GM23338 (cell line): ENCODE results near the gene THRB. TPM values are rescaled to one million over a fixed set of nuclear protein-coding genes. Genes with fewer than 3 reads are reported as not detected.

Experiments
- ATAC-seq: fragments of 200-7000 bp; cut with Tn5 transposase; 3 replicates; pipeline ENCODE4 v1.9.1; 2020
- DNase-seq: peaks from one replicate; pipeline ENCODE4 v3.0.0-alpha.2; 2015; ENCODE audit warnings: low spot score
- H2AFZ ChIP-seq: fragments of 200-600 bp; sonication (generic); 2 replicates; pipeline ENCODE4 v1.8.0; 2016; ENCODE audit warnings: antibody characterized with exemption, mild to moderate bottlenecking, moderate library complexity
- H3F3A ChIP-seq: fragments of 200-600 bp; sonication (generic); replicated peaks from 2 replicates; pipeline ENCODE4 v1.8.0; 2017; ENCODE audit warnings: antibody characterized with exemption, mixed run types, low read depth
- H3K27ac ChIP-seq: fragments of 200-600 bp; sonication (generic); 2 replicates; pipeline ENCODE4 v1.6.1; 2016; ENCODE audit warnings: low read depth
- H3K27me3 ChIP-seq: fragments of 200-600 bp; sonication (generic); 2 replicates; pipeline ENCODE4 v1.8.0; 2016; ENCODE audit warnings: mild to moderate bottlenecking, mixed run types, moderate library complexity; ENCODE audit not compliant: insufficient read depth
- H3K36me3 ChIP-seq: fragments of 200-600 bp; sonication (generic); 2 replicates; pipeline ENCODE4 v1.8.0; 2016; ENCODE audit warnings: mild to moderate bottlenecking; ENCODE audit not compliant: insufficient read depth
- H3K4me1 ChIP-seq: fragments of 200-600 bp; sonication (generic); 2 replicates; pipeline ENCODE4 v1.8.0; 2016; ENCODE audit warnings: mild to moderate bottlenecking, moderate library complexity; ENCODE audit not compliant: insufficient read depth
- H3K4me2 ChIP-seq: fragments of 200-600 bp; sonication (generic); 2 replicates; pipeline ENCODE4 v1.7.1; 2017; ENCODE audit warnings: mixed run types
- H3K4me3 ChIP-seq: fragments of 200-600 bp; sonication (generic); 2 replicates; pipeline ENCODE4 v1.6.1; 2016; ENCODE audit warnings: mixed run types
- H3K79me2 ChIP-seq: fragments of 200-600 bp; sonication (generic); replicated peaks from 2 replicates; pipeline ENCODE4 v1.8.0; 2017; ENCODE audit warnings: mild to moderate bottlenecking; ENCODE audit not compliant: insufficient read depth
- H3K9me2 ChIP-seq: fragments of 200-600 bp; sonication (generic); 2 replicates; pipeline ENCODE4 v1.8.0; 2017; ENCODE audit not compliant: insufficient read depth
- H4K20me1 ChIP-seq: fragments of 200-600 bp; sonication (generic); replicated peaks from 2 replicates; pipeline ENCODE4 v1.8.0; 2017; ENCODE audit warnings: mild to moderate bottlenecking; ENCODE audit not compliant: insufficient read depth
- H3K27ac Mint-ChIP-seq: 2 replicates; pipeline ENCODE4 v1.8.0; 2020; ENCODE audit warnings: inconsistent platforms, mild to moderate bottlenecking, moderate library complexity, mixed read lengths
- H3K27me3 Mint-ChIP-seq: 3 replicates; pipeline ENCODE4 v1.8.0; 2022; ENCODE audit warnings: low read depth, mild to moderate bottlenecking, moderate library complexity, mixed read lengths, inconsistent platforms; ENCODE audit not compliant: insufficient read depth, poor library complexity
- H3K36me3 Mint-ChIP-seq: 3 replicates; pipeline ENCODE4 v1.8.0; 2021; ENCODE audit warnings: low read depth, mild to moderate bottlenecking, inconsistent platforms, moderate library complexity, mixed read lengths
- H3K4me1 Mint-ChIP-seq: 3 replicates; pipeline ENCODE4 v1.8.0; 2020; ENCODE audit warnings: mild to moderate bottlenecking, inconsistent platforms, mixed read lengths
- H3K4me3 Mint-ChIP-seq: 3 replicates; pipeline ENCODE4 v1.8.0; 2021; ENCODE audit warnings: moderate library complexity, mild to moderate bottlenecking, inconsistent platforms, mixed read lengths
- H3K9me3 Mint-ChIP-seq: 3 replicates; pipeline ENCODE4 v1.8.0; 2020; ENCODE audit warnings: moderate library complexity, mild to moderate bottlenecking, inconsistent platforms, mixed read lengths
- CREB1 ChIP-seq: fragments of 250-450 bp; sonication (Bioruptor Pico); IDR thresholded peaks from 2 replicates; pipeline ENCODE4 v1.5.0; 2020; ENCODE audit warnings: low read depth, mild to moderate bottlenecking, moderate library complexity
- EZH2 ChIP-seq: fragments of 200-600 bp; sonication (generic); IDR thresholded peaks from one replicate; pipeline ENCODE4 v1.8.0; 2017; ENCODE audit warnings: antibody characterized with exemption, mild to moderate bottlenecking, low read depth; ENCODE audit not compliant: unreplicated experiment
- EZH2phosphoT487 ChIP-seq: fragments of 200-600 bp; sonication (generic); IDR thresholded peaks from one replicate; pipeline ENCODE4 v1.8.1; 2018; ENCODE audit warnings: antibody characterized with exemption; ENCODE audit not compliant: unreplicated experiment
- JUNB ChIP-seq: IDR thresholded peaks from one replicate; pipeline ENCODE4 v1.6.1; 2016; ENCODE audit warnings: antibody characterized with exemption; ENCODE audit not compliant: unreplicated experiment
- NANOG ChIP-seq: IDR thresholded peaks from 2 replicates; pipeline ENCODE4 v1.6.1; 2016; ENCODE audit warnings: antibody characterized with exemption, borderline replicate concordance
- POLR2AphosphoS5 ChIP-seq: IDR thresholded peaks from 2 replicates; pipeline ENCODE4 v1.6.1; 2016; ENCODE audit warnings: antibody characterized with exemption, low read depth
- REST ChIP-seq: IDR thresholded peaks from one replicate; pipeline ENCODE4 v1.6.1; 2018; ENCODE audit warnings: antibody characterized with exemption; ENCODE audit not compliant: unreplicated experiment
- STAT1 ChIP-seq: IDR thresholded peaks from one replicate; pipeline ENCODE4 v1.6.1; 2016; ENCODE audit warnings: antibody characterized with exemption; ENCODE audit not compliant: unreplicated experiment
- ZNF114 ChIP-seq: fragments of 250-450 bp; sonication (Bioruptor Pico); IDR thresholded peaks from 2 replicates; pipeline ENCODE4 v1.5.0; 2020; ENCODE audit warnings: mild to moderate bottlenecking, moderate library complexity
- ZNF331 ChIP-seq: fragments of 250-450 bp; sonication (Bioruptor Pico); IDR thresholded peaks from 2 replicates; pipeline ENCODE4 v1.5.0; 2020; ENCODE audit warnings: low read depth, mild to moderate bottlenecking, moderate library complexity
- polyA plus RNA-seq: library from polyadenylated mRNA; unstranded; fragments of >200 nt; fragmentation: Nextera tagmentation; extraction: Ambion mirVana; gene quantifications from 2 replicates; pipeline ENCODE4 v1.2.1, GENCODE V29; 2016
- total RNA-seq: library from RNA; depleted of rRNA; stranded (reverse); fragments of >200 nt; shearing (Covaris generic); gene quantifications from 2 replicates; pipeline ENCODE4 v1.2.3, GENCODE V29; 2014
- TF ChIP-seq, protein P1 (sequence below): IDR thresholded peaks from 2 replicates; pipeline ENCODE4 v1.6.1; 2016; ENCODE audit warnings: antibody characterized with exemption
- TF ChIP-seq, protein P2 (sequence below), 2 experiments: fragments of 200-600 bp in 1 of 2; sonication (generic) in 1 of 2; conservative IDR thresholded peaks; 2 replicates each; pipeline versions ENCODE4 v1.5.1 to v1.6.1; 2016 to 2017; ENCODE audit warnings: antibody characterized with exemption in 2 of 2, low read depth in 2 of 2, mild to moderate bottlenecking in 2 of 2, moderate library complexity in 1 of 2
- TF ChIP-seq, protein P3 (sequence below): fragments of 250-450 bp; sonication (Bioruptor Pico); IDR thresholded peaks from 2 replicates; pipeline ENCODE4 v1.5.0; 2020; ENCODE audit warnings: mild to moderate bottlenecking, moderate library complexity

THRB gene
- total and polyA plus RNA-seq, 2 experiments from 2014 or later, result 1.7 to 3.2 TPM

DNA sequence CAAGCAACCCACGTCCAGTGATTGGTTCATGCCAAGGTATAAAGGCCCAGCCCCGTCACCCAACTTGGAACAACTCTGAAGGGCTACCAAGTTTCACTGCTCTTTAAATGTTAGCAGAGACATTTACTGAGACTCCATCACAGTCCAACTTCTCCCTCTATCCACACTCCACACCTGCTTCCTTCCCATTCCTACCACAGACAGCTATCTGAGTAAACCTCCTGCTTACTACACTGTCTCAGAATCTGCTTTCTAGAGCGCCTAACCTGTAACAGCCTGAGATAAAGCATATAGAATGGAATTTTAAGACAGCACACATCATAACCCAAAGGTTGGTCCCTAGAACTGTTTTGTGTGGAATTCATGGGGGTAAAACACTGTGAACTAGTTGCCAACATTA is 106.5 kb downstream of the THRB start:
- no peak overlapping the region for H2AFZ ChIP-seq
- no peaks in the 10 kb centered on the region for H3K27me3 ChIP-seq
- peaks cover 13% of the 10 kb centered on the region for H3K4me1 ChIP-seq
- TF ChIP-seq JUNB, result no peak
- TF ChIP-seq, protein P1, sequence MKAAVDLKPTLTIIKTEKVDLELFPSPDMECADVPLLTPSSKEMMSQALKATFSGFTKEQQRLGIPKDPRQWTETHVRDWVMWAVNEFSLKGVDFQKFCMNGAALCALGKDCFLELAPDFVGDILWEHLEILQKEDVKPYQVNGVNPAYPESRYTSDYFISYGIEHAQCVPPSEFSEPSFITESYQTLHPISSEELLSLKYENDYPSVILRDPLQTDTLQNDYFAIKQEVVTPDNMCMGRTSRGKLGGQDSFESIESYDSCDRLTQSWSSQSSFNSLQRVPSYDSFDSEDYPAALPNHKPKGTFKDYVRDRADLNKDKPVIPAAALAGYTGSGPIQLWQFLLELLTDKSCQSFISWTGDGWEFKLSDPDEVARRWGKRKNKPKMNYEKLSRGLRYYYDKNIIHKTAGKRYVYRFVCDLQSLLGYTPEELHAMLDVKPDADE, result no peak
- no peak for TF ChIP-seq CREB1 (CRISPR knock-in tag)
- TF ChIP-seq ZNF331 (CRISPR knock-in tag), result no peak
- TF ChIP-seq ZNF114 (CRISPR knock-in tag), result no peak
- no peak for TF ChIP-seq EZH2phosphoT487
- no peak for TF ChIP-seq STAT1
- no peak for TF ChIP-seq POLR2AphosphoS5
- TF ChIP-seq NANOG, result no peak
- no peak for TF ChIP-seq EZH2
- no peak for TF ChIP-seq REST
- TF ChIP-seq, protein P2, sequence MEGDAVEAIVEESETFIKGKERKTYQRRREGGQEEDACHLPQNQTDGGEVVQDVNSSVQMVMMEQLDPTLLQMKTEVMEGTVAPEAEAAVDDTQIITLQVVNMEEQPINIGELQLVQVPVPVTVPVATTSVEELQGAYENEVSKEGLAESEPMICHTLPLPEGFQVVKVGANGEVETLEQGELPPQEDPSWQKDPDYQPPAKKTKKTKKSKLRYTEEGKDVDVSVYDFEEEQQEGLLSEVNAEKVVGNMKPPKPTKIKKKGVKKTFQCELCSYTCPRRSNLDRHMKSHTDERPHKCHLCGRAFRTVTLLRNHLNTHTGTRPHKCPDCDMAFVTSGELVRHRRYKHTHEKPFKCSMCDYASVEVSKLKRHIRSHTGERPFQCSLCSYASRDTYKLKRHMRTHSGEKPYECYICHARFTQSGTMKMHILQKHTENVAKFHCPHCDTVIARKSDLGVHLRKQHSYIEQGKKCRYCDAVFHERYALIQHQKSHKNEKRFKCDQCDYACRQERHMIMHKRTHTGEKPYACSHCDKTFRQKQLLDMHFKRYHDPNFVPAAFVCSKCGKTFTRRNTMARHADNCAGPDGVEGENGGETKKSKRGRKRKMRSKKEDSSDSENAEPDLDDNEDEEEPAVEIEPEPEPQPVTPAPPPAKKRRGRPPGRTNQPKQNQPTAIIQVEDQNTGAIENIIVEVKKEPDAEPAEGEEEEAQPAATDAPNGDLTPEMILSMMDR (conservative IDR thresholded peaks at IDR 0.05; ENCODE audit: low read depth in 2 of 2), result no peak
- TF ChIP-seq, protein P3, sequence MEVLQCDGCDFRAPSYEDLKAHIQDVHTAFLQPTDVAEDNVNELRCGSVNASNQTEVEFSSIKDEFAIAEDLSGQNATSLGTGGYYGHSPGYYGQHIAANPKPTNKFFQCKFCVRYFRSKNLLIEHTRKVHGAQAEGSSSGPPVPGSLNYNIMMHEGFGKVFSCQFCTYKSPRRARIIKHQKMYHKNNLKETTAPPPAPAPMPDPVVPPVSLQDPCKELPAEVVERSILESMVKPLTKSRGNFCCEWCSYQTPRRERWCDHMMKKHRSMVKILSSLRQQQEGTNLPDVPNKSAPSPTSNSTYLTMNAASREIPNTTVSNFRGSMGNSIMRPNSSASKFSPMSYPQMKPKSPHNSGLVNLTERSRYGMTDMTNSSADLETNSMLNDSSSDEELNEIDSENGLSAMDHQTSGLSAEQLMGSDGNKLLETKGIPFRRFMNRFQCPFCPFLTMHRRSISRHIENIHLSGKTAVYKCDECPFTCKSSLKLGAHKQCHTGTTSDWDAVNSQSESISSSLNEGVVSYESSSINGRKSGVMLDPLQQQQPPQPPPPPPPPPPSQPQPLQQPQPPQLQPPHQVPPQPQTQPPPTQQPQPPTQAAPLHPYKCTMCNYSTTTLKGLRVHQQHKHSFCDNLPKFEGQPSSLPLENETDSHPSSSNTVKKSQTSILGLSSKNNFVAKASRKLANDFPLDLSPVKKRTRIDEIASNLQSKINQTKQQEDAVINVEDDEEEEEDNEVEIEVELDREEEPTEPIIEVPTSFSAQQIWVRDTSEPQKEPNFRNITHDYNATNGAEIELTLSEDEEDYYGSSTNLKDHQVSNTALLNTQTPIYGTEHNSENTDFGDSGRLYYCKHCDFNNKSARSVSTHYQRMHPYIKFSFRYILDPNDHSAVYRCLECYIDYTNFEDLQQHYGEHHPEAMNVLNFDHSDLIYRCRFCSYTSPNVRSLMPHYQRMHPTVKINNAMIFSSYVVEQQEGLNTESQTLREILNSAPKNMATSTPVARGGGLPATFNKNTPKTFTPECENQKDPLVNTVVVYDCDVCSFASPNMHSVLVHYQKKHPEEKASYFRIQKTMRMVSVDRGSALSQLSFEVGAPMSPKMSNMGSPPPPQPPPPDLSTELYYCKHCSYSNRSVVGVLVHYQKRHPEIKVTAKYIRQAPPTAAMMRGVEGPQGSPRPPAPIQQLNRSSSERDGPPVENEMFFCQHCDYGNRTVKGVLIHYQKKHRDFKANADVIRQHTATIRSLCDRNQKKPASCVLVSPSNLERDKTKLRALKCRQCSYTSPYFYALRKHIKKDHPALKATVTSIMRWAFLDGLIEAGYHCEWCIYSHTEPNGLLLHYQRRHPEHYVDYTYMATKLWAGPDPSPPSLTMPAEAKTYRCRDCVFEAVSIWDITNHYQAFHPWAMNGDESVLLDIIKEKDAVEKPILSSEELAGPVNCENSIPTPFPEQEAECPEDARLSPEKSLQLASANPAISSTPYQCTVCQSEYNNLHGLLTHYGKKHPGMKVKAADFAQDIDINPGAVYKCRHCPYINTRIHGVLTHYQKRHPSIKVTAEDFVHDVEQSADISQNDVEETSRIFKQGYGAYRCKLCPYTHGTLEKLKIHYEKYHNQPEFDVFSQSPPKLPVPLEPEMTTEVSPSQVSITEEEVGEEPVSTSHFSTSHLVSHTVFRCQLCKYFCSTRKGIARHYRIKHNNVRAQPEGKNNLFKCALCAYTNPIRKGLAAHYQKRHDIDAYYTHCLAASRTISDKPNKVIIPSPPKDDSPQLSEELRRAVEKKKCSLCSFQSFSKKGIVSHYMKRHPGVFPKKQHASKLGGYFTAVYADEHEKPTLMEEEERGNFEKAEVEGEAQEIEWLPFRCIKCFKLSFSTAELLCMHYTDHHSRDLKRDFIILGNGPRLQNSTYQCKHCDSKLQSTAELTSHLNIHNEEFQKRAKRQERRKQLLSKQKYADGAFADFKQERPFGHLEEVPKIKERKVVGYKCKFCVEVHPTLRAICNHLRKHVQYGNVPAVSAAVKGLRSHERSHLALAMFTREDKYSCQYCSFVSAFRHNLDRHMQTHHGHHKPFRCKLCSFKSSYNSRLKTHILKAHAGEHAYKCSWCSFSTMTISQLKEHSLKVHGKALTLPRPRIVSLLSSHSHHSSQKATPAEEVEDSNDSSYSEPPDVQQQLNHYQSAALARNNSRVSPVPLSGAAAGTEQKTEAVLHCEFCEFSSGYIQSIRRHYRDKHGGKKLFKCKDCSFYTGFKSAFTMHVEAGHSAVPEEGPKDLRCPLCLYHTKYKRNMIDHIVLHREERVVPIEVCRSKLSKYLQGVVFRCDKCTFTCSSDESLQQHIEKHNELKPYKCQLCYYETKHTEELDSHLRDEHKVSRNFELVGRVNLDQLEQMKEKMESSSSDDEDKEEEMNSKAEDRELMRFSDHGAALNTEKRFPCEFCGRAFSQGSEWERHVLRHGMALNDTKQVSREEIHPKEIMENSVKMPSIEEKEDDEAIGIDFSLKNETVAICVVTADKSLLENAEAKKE (CRISPR knock-in tag), result no peak
- ATAC-seq (no peak), DNase-seq (no peak)
- no peak overlapping the region for H3K4me3 Mint-ChIP-seq
- no peak overlapping the region for H3K4me3 ChIP-seq
- H3K36me3 Mint-ChIP-seq, result no peaks in the 10 kb centered on the region
- no peaks in the 10 kb centered on the region for H3K27me3 Mint-ChIP-seq
- no peaks in the 10 kb centered on the region for H3K36me3 ChIP-seq
- no peak overlapping the region for H3K27ac ChIP-seq
- no peaks in the 10 kb centered on the region for H4K20me1 ChIP-seq
- H3K79me2 ChIP-seq, result no peaks in the 10 kb centered on the region
- no peaks in the 10 kb centered on the region; the same call in 2 of the 3 replicates for H3K9me3 Mint-ChIP-seq
- no peak overlapping the region for H3K27ac Mint-ChIP-seq
- peaks cover 10% of the 10 kb centered on the region for H3K4me1 Mint-ChIP-seq
- no peaks in the 10 kb centered on the region for H3K9me2 ChIP-seq
- H3F3A ChIP-seq, result no peaks in the 10 kb centered on the region
- H3K4me2 ChIP-seq, result no peak overlapping the region
